GM12878 (cell line): ENCODE results near the gene PTCRA.

Experiments
- FOXK2 ChIP-seq: fragments of 450-650 bp; IDR thresholded peaks from 2 replicates; pipeline ENCODE4 v1.6.1; 2017; ENCODE audit warnings: mild to moderate bottlenecking, moderate library complexity
- NBN ChIP-seq: fragments of 450-650 bp; IDR thresholded peaks from 2 replicates; pipeline ENCODE4 v1.6.1; 2016
- POLR2AphosphoS5 ChIP-seq: IDR thresholded peaks from 2 replicates; pipeline ENCODE4 v1.6.1; 2011; ENCODE audit warnings: mild to moderate bottlenecking, low read length, inconsistent platforms
- TF ChIP-seq, protein P1 (sequence below): IDR thresholded peaks from 2 replicates; pipeline ENCODE4 v1.6.1; 2012; ENCODE audit warnings: low read depth, low read length, improper control_type of control experiment

- TF ChIP-seq FOXK2 (no peak), NBN (no peak), POLR2AphosphoS5 (no peak)
- TF ChIP-seq, protein P1, sequence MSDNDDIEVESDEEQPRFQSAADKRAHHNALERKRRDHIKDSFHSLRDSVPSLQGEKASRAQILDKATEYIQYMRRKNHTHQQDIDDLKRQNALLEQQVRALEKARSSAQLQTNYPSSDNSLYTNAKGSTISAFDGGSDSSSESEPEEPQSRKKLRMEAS: no peak
These were observed 9.5 kb downstream of the PTCRA start for GRCh38 chr6:42925248-42925857.
